IPS-18c (cell line): Measurements from ENCODE around the gene AUTS2.

Experiments
- H3K4me3 ChIP-seq: 2 replicates; pipeline ENCODE4 v1.7.0; 2013; ENCODE audit warnings: low read depth, mild to moderate bottlenecking, low read length, moderate library complexity; ENCODE audit not compliant: insufficient read depth
- H3K9me3 ChIP-seq: one replicate; pipeline ENCODE4 v1.6.1; 2013; ENCODE audit warnings: mild to moderate bottlenecking, low read length, moderate library complexity; ENCODE audit not compliant: control insufficient read depth, insufficient read depth

The AUTS2 gene

DNA sequence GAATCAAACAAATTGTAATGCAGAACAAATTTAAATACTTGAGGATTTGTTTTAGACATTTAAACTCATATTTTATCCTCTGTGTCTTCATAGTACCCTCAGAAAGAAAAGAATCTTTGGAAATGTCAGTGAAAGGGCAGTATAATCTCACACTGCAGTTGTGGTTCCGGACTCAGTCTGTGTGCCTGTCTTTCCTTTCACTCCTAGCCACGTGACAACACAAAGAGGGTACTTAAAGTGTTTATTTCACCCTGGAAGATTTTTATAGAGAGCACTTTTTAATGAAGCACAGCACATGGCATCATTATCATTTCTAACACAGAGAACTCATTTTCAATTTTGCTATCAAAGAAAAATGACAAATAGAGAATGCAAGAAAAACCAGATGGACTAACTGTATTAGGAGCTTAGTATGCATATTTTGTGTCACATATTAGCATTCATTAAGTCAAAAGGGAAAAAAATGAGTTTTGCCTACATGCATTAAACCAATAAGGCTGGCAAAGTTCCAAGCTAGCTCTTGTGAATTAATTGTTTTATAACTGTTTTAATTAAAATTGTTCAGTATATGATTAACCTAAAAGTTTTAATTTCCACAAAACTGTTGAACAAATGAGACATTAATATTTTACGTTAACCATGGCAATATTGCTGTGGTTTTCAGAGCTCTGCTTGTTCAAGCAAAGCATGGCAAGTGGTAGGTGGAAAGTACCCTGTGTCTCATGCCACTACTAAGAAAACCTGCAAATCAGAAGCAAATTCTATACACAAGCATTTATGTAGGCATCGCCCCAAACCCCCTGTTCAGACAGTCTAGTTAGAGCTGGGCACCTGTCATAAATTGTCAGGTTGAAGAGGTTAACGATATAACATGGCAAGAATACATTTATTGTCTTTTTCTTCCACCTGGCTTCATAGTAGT is 65.9 kb downstream of the AUTS2 start:
- Histone ChIP-seq H3K4me3 (no peak overlapping the region), H3K9me3 (no peaks in the 10 kb centered on the region)

DNA sequence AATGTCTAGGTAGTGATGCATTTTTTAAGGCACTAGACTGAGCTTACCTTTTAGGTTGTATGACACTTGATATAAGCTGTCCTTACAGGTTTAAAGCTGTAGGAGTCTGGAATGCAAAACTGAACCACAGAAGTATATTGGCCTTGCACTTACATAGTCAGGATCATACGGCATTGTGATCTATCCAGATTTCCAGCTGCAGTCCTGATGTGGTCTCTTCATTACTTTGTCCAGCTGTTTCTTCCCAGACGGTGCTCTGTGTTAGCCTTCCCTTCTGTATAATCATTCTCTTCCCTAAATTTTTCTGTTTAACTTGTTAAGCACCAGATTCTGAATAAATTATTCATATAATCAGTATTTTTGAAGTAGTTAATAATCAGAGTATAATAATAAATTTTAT is 67.1 kb downstream of the AUTS2 start:
- Histone ChIP-seq H3K9me3 (no peaks in the 10 kb centered on the region), H3K4me3 (no peak overlapping the region)

DNA sequence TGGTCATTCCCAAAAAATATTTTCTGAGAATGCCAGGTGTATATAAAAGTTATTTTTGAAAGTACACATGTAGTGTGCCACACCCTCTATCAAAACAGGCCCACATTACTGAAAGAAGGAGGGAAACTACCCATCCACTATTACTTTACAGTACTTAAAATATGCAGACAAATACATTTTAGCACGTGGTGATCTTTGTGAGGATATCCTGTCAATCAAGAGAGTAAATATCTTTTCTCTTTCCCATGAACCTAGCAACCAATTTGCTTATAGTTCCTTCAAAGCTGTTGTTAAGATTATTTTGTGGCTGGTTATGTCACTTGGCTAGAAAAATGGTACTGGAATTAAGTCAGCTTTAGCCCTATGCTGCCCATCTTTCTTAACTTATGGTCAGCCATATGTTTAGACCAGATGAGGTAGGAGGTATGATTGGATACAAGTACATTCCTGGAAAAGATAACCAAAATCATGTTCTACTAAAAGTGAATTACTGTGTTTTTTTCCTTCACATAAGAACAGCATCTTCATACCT is 70.1 kb downstream of the AUTS2 start:
- Histone ChIP-seq H3K4me3 (no peak overlapping the region), H3K9me3 (no peaks in the 10 kb centered on the region)

DNA sequence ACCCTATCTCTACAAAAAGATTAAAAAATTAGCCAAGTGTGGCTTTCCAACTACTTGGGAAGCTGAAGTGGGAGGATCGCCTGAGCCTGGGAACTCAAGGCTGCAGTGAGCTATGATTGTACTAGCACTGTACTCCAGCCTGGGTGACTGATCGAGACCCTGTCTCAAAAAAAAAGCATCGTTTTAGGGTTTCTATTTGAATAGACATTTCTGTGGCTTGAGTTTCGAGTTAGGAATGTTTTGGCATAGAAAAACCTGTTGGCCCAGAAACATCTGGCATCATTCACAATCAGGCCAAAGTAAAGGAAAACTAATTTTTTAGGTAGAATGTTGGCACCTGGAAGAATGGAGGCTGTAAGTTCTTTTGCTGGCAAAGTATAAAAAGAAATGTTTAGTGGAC is 72.4 kb downstream of the AUTS2 start:
- no peak overlapping the region for H3K4me3 ChIP-seq

GRCh38 chr7:69673074-69673473 is 74.8 kb downstream of the AUTS2 start:
- Histone ChIP-seq H3K4me3 (no peak overlapping the region), H3K9me3 (no peaks in the 10 kb centered on the region)

More for the DNA sequence above, 72.4 kb downstream of the AUTS2 start:
- H3K9me3 ChIP-seq = no peaks in the 10 kb centered on the region

DNA sequence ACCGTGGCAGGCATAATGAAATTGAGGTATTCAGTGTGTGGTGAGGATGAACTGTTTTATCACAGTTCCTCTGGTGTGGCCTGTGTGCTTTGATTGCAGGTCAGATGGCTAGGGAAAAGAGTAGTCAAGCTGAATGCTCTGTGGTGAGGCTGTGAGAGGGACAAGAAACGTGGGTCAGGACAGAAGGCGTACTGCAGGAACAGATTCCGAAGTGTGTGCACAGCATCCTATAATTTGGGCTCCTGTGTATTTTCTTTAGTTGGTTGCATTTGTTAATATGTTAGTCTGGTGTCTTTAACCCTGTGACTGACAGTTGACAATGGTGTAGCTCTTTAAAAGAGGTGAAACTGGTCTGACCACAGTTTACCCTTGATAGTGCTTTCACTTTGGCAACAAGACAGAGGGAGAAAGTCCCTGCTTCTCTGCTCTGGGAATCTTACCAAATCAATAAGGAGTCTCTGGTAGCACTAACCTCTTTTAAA is 76.5 kb downstream of the AUTS2 start:
- H3K9me3 ChIP-seq = no peaks in the 10 kb centered on the region
- H3K4me3 ChIP-seq = no peak overlapping the region

GRCh38 chr7:69676247-69676646 is 78.0 kb downstream of the AUTS2 start:
- H3K9me3 ChIP-seq = no peaks in the 10 kb centered on the region
- no peak overlapping the region for H3K4me3 ChIP-seq

DNA sequence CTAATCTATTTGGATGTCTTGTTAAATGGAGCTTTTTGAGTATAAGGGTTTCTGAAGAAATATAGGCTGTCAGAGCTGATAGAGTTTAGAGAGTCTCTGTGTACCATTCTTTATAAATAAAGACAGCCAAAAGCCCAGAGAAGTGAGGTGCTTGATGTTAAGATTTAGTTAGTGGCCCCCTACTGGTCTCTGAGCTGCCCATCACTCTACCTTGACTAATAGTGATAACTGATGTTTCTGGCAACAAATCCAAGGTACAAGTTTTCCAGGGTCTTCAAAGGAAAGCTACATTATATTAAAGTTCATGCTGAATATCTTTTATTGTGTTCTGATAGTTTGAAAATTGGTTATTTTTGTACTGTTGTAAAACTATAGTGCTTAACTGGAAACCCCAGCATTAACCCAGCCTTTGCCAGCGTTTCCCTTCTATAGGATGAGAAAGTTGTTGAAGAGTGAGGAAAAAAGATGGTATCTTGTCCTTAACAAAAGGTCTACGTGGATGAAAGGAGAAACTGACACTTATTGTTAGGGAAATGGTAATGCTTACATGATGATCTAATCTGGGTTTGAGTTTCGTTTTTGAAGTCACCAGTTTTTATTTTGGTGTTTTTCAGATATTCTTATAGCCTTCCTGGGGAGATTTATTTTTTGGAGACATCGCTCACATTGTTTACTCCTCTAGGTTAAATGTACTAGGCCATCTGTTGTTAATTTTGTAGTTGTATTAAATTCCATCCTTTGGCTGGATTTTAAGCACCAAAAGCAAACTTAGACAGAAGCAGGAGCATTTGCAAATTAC is 79.0 kb downstream of the AUTS2 start:
- H3K4me3 ChIP-seq = no peak overlapping the region
- H3K9me3 ChIP-seq = no peaks in the 10 kb centered on the region

DNA sequence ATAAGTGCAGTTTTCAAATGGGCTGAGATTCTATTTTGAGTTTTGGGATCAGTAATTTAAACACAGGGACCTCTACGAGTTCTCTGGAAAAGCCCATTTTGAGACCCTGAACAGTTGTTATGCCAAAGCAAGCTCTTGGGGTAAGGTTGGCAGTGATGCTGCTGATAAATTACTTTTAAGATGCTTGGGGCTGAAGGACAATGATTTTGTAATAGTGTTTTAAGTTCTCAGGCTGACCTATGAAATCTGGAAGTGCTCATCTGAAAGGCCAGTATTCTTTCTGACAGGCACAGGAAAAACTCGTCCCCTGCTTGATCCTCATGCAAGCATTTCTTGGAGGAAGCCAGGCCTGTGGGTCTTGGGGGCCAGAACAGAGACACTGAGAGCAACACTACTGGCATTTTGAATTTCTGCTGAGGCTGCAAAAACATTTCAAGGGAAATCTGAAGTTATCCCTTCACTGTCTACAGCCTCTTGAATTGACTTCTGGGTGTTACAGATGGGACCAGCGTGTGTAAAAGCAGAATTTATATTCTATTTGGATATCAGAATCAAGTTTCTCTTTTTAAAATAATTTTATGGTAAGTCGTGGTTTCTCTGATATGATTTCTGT is 79.7 kb downstream of the AUTS2 start:
- no peaks in the 10 kb centered on the region for H3K9me3 ChIP-seq
- no peak overlapping the region for H3K4me3 ChIP-seq

DNA sequence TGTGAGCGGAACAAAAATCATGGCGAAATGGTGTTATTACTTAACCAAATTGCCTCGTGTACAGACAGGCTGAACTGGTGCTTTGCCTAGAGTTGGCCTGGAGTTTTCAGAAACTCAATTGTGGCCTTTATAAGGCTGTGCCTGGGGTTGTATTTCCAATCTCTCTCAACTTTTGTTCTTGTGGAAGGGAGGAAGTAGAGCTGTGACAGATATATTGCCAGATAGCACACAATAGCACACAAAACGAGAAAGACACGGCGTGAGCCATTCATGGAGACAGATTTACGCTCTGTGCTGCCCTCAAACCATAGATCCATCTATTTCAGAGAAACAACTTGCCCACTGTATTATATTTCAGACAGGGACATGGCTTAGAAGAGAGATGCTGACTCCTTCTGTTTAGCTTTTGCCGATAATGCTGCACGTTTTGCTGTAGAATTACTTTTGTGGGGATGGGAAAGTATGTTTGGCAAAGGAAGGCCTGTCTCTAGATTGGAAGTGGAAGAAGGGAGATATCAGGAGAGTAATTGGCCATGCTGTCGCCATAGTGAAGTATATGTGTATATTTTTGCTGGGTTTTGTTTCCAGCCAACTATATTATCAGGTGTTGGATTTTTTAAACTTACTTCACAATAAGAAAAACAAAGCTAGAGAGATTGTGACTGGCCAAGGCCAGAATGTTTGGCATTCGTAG is 80.4 kb downstream of the AUTS2 start:
- H3K4me3 ChIP-seq = no peak overlapping the region

GRCh38 chr7:69681181-69681580 is 82.9 kb downstream of the AUTS2 start:
- Histone ChIP-seq H3K9me3 (no peaks in the 10 kb centered on the region), H3K4me3 (no peak overlapping the region)

More for the DNA sequence above, 80.4 kb downstream of the AUTS2 start:
- H3K9me3 ChIP-seq = no peaks in the 10 kb centered on the region

- Histone ChIP-seq H3K9me3 (no peaks in the 10 kb centered on the region), H3K4me3 (no peak overlapping the region)
Measured at GRCh38 chr7:69682518-69682917, 84.2 kb downstream of the AUTS2 start.

DNA sequence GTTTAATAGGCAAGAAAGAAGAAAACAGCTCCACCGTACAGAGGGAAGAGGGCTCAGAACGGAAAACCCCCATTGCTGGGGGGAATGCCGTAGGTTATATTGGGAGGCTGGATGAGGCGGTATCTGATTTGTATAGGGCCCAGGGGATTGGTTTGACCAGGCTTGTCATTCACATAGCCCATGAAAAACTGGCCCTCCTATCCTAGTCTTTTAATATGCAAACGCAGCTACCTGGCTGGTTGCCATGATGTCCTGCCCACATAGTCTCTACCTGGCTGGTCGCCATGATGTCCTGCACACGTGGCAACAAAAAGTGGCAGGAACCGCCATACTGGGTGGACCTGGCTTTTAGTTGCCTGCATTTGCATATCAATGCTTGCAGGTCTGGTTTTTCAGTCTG is 84.7 kb downstream of the AUTS2 start:
- H3K9me3 ChIP-seq = no peaks in the 10 kb centered on the region
- H3K4me3 ChIP-seq = no peak overlapping the region

DNA sequence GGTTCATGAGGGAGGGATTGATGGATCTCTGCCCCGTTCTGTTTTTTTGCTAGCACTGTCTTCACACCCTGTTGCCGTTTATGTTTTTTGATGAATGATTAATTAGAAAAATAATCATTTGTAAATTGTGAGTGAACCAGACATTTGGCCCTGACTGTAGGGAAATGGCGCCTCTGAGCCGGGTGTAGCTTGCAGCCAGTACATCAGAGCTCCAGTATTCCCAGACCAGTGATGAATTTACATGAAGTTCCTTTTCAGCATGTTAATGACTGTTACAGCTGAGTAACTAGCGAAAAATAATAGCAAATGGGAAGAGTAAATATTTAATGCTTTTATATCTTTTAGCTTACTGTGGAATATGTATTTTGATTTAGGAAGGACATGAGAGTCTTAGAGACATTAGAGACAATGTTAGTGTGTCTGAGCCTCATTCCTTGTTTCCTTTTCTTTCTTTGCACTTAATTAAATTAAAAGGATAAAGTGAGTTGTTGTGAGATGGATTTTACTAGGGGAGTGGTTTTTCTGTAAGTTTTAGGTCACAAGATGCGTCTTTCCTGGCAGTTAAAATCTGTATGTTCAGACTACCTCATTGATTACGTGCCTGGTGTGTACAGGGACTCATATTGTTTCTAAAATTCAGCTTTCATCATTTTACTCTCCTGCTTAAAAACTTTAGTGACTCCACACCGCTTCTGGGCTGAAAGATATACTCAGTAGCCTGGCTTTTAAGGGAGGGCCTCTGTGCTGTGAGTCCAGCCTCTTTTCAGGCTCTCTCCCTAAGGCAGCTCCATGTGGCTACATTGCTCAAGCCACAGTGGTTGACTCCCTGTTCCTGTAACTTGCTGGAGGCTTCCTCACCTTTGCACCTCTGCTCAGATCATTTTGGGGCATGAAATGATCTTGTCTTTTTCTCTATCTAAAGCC is 86.4 kb downstream of the AUTS2 start:
- H3K4me3 ChIP-seq = no peak overlapping the region

DNA sequence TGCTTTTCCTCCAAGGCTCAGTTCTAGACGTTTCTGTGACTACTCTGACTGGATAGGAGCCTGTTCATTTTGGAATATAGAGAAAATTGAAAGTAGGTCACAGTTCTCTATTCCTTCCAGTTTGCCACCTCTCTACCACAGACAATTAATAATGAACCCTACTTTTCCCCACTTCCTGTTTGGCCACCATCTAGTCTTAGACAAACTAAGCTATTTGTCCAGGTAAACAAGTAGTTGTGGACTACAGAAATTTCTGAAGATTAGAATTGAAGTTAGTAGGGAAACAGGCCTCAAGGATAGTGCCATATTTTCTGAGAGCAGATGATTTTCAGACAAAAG is 87.0 kb downstream of the AUTS2 start:
- H3K9me3 ChIP-seq = no peaks in the 10 kb centered on the region
- H3K4me3 ChIP-seq = no peak overlapping the region

More for the DNA sequence above, 86.4 kb downstream of the AUTS2 start:
- H3K9me3 ChIP-seq = no peaks in the 10 kb centered on the region

DNA sequence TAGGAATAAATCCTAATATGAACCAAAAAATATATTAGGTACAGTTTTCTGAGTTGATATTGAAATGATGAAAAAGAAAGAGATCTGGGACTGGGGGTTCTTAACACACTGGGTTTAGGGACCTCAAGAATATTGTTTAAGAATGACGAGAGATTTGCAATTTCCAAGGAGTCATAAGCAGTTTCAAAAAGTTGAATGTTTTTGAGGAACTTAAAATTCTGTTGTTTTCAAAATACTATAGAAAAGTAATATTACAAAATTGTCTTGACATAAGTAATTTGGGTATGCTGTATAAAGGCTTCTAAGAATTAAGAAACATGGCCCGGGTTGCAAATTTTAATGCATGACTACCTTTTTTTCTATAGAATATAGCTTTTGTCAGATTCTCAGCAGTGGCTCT is 88.1 kb downstream of the AUTS2 start:
- Histone ChIP-seq H3K9me3 (no peaks in the 10 kb centered on the region), H3K4me3 (no peak overlapping the region)
